Activated CD8-positive, alpha-beta memory T cell treated with anti-CD3 and anti-CD28 coated beads, Interleukin-2, amount 50 U/mL, for 1 hour (primary cell): Measurements from ENCODE around the gene LARP6.
"Not testable (repeated sequence)": the region's sequence is repeated elsewhere in the genome, so short reads cannot be mapped to it uniquely, and the experiment has no call there.

Experiments
- DNase-seq: peaks from one replicate; pipeline ENCODE4 v3.0.0-alpha.2; 2020; ENCODE audit errors: extremely low read depth

LARP6 gene

DNA sequence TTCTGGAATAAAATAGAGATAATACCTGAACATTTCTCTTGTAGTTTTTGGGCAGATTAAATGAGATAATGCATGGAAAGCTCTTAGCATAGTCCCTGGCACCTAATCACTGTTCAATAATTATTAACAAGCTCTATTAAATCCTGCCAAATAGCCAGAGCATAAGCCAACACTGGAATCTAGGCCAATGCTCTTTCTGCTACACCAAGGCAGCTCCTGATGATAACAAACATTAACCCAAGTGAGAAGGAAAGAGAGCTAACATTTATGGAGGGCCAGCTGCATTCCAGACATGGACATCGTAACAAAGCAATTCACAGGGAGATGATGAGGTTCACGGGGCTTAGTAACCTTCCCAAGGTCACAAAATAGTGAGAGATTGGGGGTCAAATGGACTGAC lies 23.3 kb downstream of the LARP6 start:
- DNase-seq = no peak

GRCh38 chr15:70829371-70830166 lies 24.4 kb downstream of the LARP6 start:
- DNase-seq = no peak

- no peak for DNase-seq
Measured at GRCh38 chr15:70827721-70828120, 26.2 kb downstream of the LARP6 start.

GRCh38 chr15:70826634-70827033 lies 27.3 kb downstream of the LARP6 start:
- DNase-seq = no peak

GRCh38 chr15:70825841-70826240 lies 28.1 kb downstream of the LARP6 start:
- DNase-seq = no peak

GRCh38 chr15:70823196-70823595 lies 30.8 kb downstream of the LARP6 start:
- no peak for DNase-seq

- no peak for DNase-seq
Measured at GRCh38 chr15:70820214-70820613, 33.7 kb downstream of the LARP6 start.

- no peak for DNase-seq
Measured at GRCh38 chr15:70818580-70818979, 35.4 kb downstream of the LARP6 start.

DNA sequence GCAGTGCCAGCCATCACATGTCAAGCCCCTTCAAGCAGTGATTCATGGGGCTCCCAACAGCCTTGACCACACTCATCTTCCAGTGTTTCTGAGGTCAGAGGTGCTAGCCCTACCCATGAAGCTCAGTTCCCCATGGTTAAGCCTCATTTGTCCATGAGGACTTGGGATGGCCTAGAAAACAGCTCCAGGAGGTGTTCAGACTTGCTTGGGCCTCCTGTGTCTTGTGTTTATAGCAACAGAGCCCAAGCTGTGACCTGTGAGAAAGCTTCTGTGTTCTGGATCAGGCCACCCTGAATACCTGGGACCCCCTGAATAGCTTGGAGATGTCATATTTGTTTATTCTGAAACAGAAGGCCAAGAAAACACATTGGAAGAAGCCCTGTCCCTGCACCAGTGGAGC lies 36.7 kb downstream of the LARP6 start:
- DNase-seq = no peak

DNA sequence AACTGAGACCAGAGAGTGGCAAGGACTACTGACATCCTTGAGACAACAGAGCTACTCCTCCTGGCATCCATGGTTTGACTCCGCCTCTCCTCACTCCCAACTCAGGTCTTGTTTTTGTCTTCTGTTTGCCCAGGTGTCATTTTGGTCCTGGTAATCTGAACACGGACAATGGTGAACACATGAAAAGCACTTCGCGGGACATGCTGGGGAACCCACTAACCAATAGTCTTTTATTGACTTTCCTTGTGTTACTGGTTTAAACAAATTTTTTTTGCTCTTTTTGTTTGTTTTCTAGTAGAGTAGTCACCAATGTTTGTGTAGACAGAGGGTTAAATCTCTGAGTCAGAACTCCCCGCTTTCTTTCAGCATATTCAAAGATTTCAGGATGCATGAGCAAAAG lies 38.4 kb downstream of the LARP6 start:
- DNase-seq = no peak

GRCh38 chr15:70815011-70815410 lies 38.9 kb downstream of the LARP6 start:
- DNase-seq = not testable (repeated sequence)

- DNase-seq = no peak
Measured at GRCh38 chr15:70812827-70813364, 41.1 kb downstream of the LARP6 start.

GRCh38 chr15:70810916-70811578 lies 42.9 kb downstream of the LARP6 start:
- DNase-seq = no peak

- no peak for DNase-seq
Measured at GRCh38 chr15:70806992-70807712, 46.8 kb downstream of the LARP6 start.

GRCh38 chr15:70804388-70804787 lies 49.6 kb downstream of the LARP6 start:
- DNase-seq = not testable (repeated sequence)

DNA sequence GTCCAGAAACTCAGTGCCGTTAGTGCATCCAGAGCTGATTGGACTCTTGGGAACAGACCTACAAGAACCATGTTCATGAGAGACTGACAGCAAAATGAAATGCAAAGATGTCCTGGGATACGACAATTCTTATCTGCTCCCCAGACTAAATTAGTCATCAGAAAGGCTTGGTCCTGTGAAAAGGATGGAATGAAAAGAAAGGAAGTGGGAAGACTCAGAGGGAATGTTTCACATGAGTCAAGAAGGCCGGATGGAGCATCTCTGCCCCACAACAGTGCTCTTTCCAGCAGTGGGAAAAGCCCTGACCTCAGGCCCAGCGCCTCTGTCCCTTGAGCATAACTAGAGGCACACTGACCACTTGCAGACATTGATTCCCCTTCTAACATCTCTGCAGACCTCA lies 51.3 kb downstream of the LARP6 start:
- DNase-seq = no peak

- no peak for DNase-seq
Measured at GRCh38 chr15:70801109-70801508, 52.8 kb downstream of the LARP6 start.

- no peak for DNase-seq
Measured at GRCh38 chr15:70799667-70800450, 54.1 kb downstream of the LARP6 start.

DNA sequence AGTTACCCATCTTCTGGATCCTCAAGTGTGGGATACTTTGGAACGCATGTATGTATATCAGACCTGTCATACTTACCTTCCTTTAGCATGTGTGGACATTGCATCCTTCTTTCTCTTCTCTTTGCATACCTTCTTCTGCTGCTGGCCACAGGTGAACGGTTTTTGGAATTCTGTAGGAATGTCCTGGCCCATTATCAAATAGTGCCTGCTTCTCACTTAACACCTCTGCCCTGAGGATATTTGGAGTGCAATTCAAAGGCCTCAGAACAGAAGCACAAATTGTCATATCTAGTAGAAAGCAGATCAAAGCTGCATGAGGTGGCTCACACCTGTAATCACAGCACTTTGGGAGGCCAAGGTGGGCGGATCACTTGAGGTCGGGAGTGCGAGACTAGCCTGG lies 56.5 kb downstream of the LARP6 start:
- no peak for DNase-seq

- DNase-seq = no peak
Measured at GRCh38 chr15:70796516-70797310, 57.2 kb downstream of the LARP6 start.

DNA sequence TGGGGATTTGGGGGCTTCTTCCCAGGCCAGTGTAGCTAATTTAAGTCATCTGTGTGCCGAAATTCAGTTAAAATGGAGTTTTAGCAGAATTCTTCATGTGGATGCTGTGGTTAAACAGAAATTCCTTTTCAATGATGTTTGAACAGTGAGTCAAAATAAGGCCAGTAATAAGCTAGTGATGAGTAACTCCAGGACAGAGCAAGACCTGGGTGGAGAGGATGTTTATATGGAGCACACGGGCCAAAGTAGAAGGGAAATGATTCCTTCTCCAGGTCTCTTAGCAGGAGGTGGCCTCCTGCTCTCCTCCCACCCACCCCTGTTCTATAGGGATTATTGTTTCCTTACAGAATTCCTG lies 58.7 kb downstream of the LARP6 start:
- no peak for DNase-seq
